Epidermal melanocyte (primary cell): ENCODE data around the gene LATS2.
"Not testable (repeated sequence)": the region's sequence is repeated elsewhere in the genome, so short reads cannot be mapped to it uniquely, and the experiment has no call there.

Experiments
- DNase-seq: peaks from one replicate; pipeline ENCODE4 v3.0.0; 2011; ENCODE audit warnings: low spot score; ENCODE audit not compliant: insufficient read length

The LATS2 gene

DNA sequence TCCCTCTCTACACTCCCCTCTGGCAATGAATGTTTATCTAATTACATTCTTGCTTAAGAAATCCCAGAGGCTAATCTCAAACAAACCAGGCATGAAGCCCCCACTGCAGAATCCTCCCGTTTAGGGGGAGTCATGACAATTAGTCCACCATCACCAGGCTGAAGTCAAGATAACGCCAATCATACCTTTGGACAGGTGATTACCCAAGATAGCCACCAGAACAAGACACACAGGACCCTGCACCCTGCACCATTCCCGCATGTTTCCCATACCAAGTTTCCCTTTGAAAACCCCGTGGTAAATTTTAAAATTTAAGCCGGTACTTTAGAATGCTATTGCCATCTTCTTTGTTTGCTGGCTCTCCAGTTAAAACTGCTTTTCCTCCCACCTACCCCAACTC is 94.0 kb downstream of the LATS2 start:
- DNase-seq = no peak

DNA sequence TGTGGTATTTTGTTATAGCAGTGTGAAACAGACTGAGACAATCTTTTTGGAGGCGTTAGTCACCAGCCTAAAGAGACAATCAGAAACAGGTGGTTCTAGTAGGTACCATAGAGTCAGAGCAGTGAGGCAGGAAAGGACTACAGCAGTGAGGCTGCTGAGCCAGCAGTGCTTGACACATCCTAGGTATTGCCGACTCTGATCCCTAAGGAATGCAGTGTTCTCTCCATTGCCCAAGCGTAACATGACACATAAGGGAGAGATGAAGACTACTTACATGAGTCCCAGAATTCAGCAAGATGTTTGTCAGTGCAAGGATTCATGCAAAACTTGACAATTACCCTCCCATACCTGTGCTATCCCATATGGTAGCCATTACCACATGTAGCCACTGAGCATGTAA is 96.5 kb downstream of the LATS2 start:
- DNase-seq = no peak

DNA sequence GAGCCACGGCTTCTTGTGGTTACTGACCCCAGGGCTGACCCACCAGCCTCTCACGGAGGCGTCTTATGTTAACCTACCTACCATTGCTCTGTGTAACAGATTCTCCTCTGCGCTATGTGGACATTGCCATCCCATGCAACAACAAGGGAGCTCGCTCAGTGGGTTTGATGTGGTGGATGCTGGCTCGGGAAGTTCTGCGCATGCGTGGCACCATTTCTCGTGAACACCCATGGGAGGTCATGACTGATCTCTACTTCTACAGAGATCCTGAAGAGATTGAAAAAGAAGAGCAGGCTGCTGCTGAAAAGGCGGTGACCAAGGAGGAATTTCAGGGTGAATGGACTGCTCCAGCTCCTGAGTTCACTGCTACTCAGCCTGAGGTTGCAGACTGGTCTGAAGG is 99.7 kb downstream of the LATS2 start:
- not testable (repeated sequence) for DNase-seq

DNA sequence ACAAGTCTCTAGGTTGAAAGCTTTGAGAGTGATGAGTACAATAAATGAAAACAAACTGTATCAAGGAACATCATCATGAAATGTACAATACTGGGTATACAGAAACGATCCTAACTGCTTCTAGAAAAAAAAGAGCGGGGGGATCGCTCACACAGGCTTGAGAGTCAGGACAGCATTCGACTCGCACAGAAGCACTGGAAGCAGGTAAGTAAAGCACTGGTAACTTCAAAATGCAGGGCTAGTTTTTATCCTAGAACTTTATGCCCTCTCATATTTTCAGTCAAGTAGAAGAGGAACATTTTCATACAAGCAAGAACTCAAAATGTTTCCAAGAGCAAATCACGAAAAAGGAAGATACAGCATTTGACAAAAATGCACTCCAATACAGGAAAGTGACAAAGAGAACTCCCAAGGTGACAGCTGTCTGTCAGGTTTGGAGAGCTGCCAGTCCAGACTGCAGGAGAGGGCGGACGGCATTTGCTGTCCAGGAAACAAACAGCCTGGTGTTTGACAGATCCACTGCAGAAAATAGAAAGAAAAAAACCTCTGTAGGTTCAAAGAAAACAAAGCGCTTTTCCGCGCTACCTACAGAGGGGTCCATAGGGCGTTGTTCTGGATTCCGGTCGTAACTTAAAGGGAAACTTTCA is 100.6 kb downstream of the LATS2 start:
- no peak for DNase-seq

DNA sequence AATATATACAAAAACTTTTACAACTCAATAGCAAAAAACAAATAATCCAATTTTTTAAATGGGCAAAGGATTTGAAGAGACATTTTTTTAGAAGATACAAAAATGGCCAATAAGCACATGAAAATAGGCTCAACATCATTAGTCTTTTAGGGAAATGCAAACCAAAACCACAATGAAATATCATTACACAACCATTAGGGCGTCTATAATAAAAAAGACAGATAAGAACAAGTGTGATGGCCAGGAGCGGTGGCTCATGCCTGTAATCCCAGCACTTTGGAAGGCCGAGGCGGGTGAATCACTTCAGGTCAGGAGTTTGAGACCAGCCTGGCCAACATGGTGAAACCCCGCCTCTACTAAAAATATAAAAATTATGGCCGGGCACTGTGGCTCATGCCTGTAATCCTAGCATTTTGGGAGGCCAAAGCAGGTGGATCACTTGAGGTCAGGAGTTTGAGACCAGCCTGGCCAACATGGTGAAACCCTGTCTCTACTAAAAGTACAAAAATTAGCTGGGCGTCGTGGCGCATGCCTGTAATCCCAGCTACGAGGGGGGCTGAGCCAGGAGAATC is 104.3 kb downstream of the LATS2 start:
- not testable (repeated sequence) for DNase-seq

DNA sequence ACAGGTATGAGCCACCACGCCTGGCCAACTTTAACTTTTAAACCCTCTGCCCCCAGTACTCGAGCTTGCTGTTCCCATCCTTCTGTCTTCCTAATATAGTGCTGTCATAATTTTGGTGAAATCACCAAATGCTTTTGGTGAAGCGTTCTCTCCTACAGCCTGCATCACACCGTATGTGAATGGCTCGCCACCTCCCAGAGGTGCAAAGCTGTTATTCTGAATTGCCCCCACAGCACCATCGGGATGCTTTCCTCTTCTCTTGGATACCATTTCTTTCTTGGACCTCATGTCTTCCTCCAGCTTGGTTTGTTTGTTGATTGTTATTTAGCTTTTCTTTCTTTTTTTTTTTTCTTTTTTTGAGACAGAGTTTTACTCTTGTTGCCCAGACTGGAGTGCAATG is 105.9 kb downstream of the LATS2 start:
- no peak for DNase-seq

DNA sequence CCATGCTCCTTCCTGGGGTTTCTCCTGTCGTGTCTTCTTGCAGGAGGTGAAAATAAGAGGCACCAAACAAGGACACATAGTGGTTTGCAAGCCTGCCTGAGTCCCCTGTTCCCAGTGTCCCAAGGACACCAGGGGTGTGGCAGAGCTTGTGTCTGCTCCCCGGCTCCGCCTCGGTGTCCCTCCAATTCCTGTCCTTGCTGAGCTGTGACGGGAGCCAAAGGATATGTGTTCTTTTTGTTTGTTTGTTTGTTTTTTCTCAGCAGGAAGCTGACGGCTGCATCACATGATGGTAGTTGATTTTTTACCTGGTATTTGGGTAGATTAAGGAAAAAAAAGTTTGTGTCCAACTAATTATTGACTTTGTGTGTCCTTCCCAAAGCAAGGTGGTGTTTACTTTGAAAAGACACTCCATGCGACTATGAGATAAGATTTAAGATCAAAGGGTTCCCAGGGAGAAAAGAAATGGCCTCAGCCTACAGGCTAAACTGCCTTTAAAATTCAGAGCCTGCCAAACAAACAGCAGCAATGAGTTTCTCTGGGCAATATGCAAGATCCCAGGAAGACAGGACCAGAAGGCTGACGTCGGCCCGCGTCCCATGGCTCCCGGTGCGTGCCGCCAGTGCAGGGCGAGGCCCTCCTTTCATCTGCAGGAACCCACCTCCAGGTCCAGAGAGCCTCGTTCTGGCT is 108.0 kb downstream of the LATS2 start:
- DNase-seq = no peak

DNA sequence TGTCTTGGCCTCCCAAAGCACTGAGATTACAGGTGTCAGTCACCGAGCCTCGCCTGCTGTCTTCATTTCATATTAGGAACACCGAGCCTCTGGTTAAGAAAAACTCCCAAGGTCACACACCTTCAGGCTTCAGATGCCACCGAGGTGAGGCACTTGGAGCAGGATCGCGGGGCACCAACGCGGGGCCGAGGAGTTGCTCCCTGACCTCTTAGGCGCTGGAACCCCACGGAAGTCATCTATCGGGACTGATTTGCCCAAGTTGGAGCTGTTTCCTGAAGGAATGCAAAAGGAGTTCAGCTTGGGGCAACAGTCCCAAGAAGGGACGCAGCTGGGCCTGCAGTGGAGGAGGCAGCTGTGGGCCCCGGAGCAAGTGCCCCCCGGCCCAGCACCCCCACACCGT is 108.5 kb downstream of the LATS2 start:
- no peak for DNase-seq

DNA sequence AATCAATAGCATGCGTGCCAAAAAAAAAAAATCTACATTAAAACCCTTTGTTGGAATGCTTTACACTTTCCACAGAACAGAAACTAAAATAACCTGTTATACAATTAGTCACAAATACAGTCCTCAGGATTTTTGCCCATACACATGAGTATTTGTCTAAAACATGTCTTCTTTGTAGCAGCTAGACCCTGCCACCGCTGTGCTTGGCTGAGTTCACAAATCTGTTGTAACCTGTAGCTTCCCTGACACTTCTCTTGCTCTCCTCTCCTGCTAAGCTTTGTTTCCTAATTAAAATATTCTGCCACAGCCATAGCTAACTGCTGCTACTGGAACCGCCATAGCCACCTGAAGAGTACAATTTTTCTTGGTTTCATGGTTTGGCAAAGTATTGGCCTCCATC is 113.4 kb downstream of the LATS2 start:
- not testable (repeated sequence) for DNase-seq

DNA sequence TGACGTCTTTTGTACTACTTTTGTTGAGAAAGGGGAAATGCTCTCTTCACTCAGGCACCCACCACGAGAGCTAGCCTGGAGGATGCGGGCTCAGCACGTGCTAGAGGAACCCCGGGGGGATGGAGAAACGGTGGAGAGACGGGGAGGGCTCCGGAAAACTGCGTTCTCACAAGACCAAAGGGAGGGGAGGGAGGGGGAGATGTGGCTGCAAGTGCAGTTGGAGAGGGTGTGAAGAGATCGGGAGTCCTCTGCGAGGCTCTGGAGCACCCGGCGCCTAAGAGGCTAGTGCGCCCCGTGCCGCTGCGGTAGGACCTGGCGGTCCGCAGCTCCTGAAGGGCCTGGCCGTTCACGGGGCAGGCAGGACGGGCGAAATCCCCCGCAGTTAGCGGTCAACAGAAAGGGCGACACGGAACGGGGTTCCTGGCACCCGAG is 115.4 kb downstream of the LATS2 start:
- no peak for DNase-seq

DNA sequence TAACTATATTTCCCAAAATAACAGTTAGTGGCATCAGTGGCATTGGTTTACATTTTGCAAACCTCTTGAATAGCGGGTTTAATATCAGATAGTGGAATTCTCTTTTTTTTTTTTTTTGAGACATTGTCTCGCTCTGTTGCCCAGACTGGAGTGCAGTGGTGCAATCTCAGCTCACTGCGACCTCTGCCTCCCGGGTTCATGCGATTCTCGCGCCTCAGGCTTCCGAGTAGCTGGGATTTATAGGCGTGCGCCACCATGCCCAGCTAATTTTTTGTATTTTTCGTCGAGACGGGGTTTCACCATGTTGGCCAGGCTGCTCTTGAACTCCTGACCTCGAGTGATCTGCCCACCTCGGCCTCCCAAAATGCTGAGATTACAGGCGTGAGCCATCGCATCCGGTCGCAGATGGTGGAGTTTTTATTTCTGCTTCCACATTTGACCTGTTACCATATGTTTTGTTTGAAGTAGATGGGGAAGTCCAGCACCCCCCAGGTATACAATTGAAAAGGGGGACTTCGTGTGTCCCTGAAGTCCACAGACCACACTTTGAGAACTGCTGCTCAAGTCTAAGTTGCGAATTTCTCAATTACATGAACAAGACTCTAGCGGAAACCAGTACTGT is 118.3 kb downstream of the LATS2 start:
- no peak for DNase-seq

DNA sequence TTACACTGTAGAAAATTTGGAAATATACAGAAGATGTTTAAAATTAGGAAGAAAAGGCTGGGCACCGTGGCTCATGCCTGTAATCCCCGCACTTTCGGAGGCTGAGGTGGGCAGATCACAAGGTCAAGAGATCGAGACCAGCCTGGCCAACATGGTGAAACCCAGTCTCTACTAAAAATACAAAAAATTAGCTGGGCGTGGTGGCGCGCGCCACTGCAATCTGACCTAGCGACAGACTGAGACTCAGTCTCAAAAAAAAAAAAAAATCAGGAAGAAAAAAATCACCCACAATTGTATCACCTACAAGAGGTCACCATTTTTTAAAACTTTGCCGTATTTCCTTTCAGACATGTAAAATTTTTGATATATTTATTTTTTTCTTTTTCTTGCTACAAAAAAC is 120.9 kb downstream of the LATS2 start:
- not testable (repeated sequence) for DNase-seq

DNA sequence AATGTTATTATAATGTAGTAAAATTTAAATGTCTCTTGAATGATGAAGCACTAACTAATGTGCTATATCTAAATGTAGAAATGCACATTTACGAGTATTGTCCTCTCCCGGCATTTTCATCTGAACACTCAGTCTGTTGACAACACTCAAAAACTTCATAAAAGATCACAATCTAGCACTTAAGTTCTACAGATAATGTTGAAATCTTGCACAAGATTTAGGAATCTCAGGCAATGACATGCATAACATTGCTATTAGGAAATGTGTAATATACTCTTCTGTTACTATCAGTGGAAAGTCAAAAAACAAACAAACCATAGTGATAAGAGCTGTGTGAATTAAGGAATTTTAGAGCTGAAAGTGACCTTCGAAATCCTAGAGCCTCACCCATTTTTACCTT is 121.3 kb downstream of the LATS2 start:
- no peak for DNase-seq

DNA sequence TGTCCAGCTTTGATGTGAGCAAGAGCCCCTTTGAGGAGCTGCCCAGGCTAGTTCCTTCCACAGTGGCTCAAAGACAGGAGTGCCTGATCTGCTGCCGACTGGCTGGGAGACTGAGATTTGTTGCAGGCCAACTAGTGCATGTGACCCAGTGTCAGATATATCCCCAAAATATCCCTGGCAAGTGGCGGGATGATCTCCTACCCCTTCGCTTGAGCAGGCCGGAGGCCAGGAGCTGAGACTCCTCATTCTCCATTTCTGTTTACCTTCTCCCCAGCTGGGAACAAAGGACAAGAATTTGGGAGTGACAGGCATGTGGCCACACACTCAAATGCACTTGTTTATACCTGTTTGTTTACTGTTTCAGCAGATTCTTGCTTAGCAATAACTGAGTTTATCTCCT is 121.7 kb downstream of the LATS2 start:
- DNase-seq = no peak

DNA sequence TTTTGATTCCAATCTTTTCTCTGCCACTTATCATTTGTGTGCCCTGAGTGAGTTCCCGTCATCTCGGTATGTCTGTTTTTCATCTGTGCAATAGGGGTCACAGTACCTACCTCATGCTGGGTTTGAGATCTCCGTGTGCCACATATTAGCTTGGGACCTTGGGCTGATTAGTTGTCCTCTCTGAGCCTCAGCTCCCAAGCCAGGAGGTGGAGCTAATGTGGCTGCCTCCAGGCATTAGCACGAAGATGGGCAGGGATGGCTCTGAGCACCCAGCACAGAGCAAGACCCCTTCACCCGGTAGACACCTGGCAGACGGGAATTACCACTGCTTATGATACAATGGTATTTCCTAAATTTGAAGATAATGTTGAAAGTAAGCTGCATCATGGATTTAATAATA is 123.1 kb downstream of the LATS2 start:
- no peak for DNase-seq

DNA sequence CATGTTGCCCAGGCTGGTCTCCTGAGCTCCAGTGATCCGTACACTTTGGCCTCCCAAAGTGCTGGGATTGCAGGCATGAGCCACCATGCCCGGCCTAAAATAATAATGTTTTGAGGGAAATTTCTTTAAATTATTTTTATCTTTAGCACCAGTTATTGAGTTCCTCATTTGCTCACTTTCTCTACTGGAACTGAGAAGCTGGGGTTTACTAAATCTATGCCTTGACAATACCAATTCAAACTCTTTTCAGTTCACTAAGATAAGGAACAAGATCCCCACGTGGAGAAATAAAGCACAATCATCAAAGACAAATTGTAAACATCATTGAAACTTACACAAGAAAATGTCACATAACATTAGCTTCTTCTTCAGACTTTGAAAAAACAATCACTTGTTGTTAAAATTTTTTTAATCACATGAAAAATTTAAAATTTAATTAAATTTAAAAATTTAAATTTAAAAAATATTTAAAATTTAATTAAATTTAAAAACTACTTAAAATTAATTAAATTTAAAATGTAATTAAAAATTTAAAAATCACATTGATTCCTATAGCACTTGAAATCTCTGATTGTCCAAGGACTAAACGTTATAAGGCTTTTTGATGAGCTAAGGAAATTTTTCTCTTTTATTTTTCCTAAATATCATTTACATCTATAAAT is 133.7 kb downstream of the LATS2 start:
- DNase-seq = no peak

DNA sequence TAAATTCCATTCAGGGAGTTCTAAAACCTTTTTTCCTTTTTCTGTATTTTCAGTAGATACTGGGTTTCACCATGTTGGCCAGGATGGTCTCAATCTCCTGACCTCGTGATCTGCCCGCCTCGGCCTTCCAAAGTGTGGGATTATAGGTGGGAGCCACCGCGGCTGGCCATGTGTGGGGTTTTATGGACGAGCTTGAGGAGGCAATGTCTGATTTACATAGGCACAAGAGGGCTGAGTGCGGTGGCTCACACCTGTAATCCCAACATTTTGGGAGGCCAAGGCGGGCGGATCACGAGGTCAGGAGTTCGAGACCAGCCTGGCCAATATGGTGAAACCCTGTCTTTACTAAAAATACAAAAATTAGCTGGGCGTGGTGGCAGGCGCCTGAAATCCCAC is 136.0 kb downstream of the LATS2 start:
- not testable (repeated sequence) for DNase-seq

DNA sequence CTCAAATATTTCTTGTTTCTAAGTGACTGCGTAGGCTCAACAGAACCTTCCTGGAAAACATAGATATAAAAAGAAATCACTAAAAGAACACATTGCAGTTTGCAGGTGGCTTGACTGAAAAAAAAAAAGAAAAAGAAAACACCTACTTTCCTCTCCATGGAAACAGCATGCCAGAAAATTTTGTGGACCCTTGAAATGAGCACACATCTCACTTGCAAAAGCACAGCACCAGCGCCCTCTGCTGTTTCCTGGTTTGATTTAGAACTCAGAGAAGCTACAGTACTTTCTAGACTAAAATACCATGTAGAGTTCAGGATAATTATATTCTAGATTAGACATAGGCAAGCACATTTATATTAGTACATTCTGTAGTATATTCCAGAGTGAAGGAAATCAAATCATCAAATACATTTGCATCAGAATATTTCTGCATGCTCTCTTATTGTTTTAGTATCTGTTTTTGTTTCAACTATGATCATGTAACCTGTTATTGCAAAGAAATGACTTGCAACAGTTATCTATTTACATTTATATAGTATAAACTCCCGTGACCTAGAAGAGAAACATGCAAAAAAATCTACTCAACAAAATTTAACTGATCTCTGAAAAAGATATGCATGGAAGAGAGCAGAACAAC is 136.5 kb downstream of the LATS2 start:
- no peak for DNase-seq

DNA sequence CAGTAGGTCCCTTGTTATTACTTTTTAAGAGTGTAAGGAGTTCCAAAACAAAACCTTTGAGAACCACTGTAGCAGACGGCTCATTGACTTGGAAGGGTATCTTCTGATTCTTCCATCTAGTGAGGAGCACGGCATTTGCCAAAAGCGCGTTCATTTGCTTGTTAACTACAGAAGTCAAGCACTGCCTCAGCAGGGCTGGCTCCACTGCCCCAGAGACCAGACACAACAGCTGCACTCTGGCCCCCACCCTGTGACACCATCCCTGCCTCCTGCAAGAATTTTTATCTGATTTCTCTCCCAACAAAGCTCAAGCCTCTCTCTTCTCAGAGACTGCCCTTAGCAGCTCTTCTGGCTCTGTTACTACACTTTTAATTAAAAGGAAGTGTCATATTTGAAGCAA is 138.1 kb downstream of the LATS2 start:
- DNase-seq = no peak
